SK-N-SH treated with all-trans-retinoic acid at 6 μM for 48 hours (cell line): ENCODE results near the gene RGL1.

Experiments
- ARNTL ChIP-seq: fragments of 450-650 bp; formaldehyde crosslinking; IDR thresholded peaks from 2 replicates; pipeline ENCODE4 v1.5.0; 2020; ENCODE audit warnings: low read depth, mild to moderate bottlenecking, moderate library complexity, borderline replicate concordance
- CSDC2 ChIP-seq: fragments of 250-450 bp; sonication (Bioruptor Pico); IDR thresholded peaks from 2 replicates; pipeline ENCODE4 v1.5.0; 2020; ENCODE audit warnings: mild to moderate bottlenecking, moderate library complexity
- GLIS3 ChIP-seq: fragments of 250-450 bp; sonication (Bioruptor Pico); IDR thresholded peaks from 2 replicates; pipeline ENCODE4 v1.5.0; 2020; ENCODE audit warnings: mild to moderate bottlenecking, moderate library complexity
- ISL1 ChIP-seq: fragments of 250-450 bp; sonication (Bioruptor Pico); IDR thresholded peaks from 2 replicates; pipeline ENCODE4 v2.1.2; 2022; ENCODE audit warnings: mild to moderate bottlenecking, moderate library complexity
- PPARA ChIP-seq: fragments of 250-450 bp; sonication (Bioruptor Pico); IDR thresholded peaks from 2 replicates; pipeline ENCODE4 v1.5.0; 2020; ENCODE audit warnings: mild to moderate bottlenecking, borderline replicate concordance
- SNAI2 ChIP-seq: fragments of 250-450 bp; sonication (Bioruptor Pico); IDR thresholded peaks from 2 replicates; pipeline ENCODE4 v1.5.0; 2020; ENCODE audit warnings: mild to moderate bottlenecking, moderate library complexity
- TOX ChIP-seq: fragments of 250-450 bp; sonication (Bioruptor Pico); IDR thresholded peaks from 2 replicates; pipeline ENCODE4 v1.8.0; 2021; ENCODE audit warnings: mild to moderate bottlenecking, moderate library complexity, borderline replicate concordance
- ZFP3 ChIP-seq: fragments of 250-450 bp; sonication (Bioruptor Pico); IDR thresholded peaks from 2 replicates; pipeline ENCODE4 v1.5.0; 2020; ENCODE audit warnings: mild to moderate bottlenecking, moderate library complexity
- ZFP30 ChIP-seq: fragments of 450-650 bp; formaldehyde crosslinking; IDR thresholded peaks from 2 replicates; pipeline ENCODE4 v1.5.0; 2022; ENCODE audit warnings: mild to moderate bottlenecking, moderate library complexity
- ZNF565 ChIP-seq: fragments of 450-650 bp; formaldehyde crosslinking; conservative IDR thresholded peaks from 2 replicates; pipeline ENCODE4 v1.5.0; 2020; ENCODE audit warnings: low read depth, mild to moderate bottlenecking, moderate library complexity
- ZNF70 ChIP-seq: fragments of 450-650 bp; formaldehyde crosslinking; IDR thresholded peaks from 2 replicates; pipeline ENCODE4 v1.5.0; 2020; ENCODE audit warnings: mild to moderate bottlenecking, moderate library complexity
- TF ChIP-seq, protein P1 (sequence below): fragments of 250-450 bp; sonication (Bioruptor Pico); IDR thresholded peaks from 2 replicates; pipeline ENCODE4 v1.5.1; 2020; ENCODE audit warnings: low read depth, mild to moderate bottlenecking, moderate library complexity
- TF ChIP-seq, protein P2 (sequence below): fragments of 250-450 bp; sonication (Bioruptor Pico); IDR thresholded peaks from 2 replicates; pipeline ENCODE4 v1.8.0; 2020; ENCODE audit warnings: mild to moderate bottlenecking, moderate library complexity, borderline replicate concordance

DNA sequence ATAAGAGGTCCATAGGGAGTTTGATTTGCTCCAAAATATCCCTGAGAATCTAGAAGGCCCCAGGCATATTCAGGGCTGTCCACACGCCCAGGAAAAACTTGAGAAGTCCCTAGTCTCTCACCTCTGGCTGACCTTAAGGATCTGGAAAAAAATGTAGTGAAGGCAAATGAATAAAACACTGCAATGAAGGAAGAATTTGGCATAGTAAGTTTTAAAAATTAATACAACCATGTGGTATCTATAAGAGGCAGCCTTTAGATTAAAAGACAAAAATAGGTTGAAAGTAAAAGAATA lies 141.3 kb downstream of the RGL1 start:
- TF ChIP-seq, protein P1, sequence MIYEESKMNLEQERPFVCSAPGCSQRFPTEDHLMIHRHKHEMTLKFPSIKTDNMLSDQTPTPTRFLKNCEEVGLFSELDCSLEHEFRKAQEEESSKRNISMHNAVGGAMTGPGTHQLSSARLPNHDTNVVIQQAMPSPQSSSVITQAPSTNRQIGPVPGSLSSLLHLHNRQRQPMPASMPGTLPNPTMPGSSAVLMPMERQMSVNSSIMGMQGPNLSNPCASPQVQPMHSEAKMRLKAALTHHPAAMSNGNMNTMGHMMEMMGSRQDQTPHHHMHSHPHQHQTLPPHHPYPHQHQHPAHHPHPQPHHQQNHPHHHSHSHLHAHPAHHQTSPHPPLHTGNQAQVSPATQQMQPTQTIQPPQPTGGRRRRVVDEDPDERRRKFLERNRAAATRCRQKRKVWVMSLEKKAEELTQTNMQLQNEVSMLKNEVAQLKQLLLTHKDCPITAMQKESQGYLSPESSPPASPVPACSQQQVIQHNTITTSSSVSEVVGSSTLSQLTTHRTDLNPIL (CRISPR knock-in tag), result no peak
- TF ChIP-seq PPARA (CRISPR knock-in tag) (no peak), ARNTL (no peak), SNAI2 (CRISPR knock-in tag) (no peak), ISL1 (CRISPR knock-in tag) (no peak), ZFP3 (CRISPR knock-in tag) (no peak), ZNF70 (CRISPR knock-in tag) (no peak), TOX (CRISPR knock-in tag) (no peak), ZNF565 (CRISPR knock-in tag) (no peak), CSDC2 (no peak), GLIS3 (CRISPR knock-in tag) (no peak), ZFP30 (CRISPR knock-in tag) (no peak)
- TF ChIP-seq, protein P2, sequence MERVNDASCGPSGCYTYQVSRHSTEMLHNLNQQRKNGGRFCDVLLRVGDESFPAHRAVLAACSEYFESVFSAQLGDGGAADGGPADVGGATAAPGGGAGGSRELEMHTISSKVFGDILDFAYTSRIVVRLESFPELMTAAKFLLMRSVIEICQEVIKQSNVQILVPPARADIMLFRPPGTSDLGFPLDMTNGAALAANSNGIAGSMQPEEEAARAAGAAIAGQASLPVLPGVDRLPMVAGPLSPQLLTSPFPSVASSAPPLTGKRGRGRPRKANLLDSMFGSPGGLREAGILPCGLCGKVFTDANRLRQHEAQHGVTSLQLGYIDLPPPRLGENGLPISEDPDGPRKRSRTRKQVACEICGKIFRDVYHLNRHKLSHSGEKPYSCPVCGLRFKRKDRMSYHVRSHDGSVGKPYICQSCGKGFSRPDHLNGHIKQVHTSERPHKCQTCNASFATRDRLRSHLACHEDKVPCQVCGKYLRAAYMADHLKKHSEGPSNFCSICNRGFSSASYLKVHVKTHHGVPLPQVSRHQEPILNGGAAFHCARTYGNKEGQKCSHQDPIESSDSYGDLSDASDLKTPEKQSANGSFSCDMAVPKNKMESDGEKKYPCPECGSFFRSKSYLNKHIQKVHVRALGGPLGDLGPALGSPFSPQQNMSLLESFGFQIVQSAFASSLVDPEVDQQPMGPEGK (CRISPR knock-in tag), result no peak
